HG03045 (cell line): ENCODE results near the gene USF3.

Experiments used
- ATAC-seq: cut with Tn5 transposase; IDR thresholded peaks from one replicate; pipeline ENCODE4 v1.9.1; 2021; ENCODE audit warnings: mild to moderate bottlenecking, moderate library complexity; ENCODE audit not compliant: unreplicated experiment

The USF3 gene, protein sequence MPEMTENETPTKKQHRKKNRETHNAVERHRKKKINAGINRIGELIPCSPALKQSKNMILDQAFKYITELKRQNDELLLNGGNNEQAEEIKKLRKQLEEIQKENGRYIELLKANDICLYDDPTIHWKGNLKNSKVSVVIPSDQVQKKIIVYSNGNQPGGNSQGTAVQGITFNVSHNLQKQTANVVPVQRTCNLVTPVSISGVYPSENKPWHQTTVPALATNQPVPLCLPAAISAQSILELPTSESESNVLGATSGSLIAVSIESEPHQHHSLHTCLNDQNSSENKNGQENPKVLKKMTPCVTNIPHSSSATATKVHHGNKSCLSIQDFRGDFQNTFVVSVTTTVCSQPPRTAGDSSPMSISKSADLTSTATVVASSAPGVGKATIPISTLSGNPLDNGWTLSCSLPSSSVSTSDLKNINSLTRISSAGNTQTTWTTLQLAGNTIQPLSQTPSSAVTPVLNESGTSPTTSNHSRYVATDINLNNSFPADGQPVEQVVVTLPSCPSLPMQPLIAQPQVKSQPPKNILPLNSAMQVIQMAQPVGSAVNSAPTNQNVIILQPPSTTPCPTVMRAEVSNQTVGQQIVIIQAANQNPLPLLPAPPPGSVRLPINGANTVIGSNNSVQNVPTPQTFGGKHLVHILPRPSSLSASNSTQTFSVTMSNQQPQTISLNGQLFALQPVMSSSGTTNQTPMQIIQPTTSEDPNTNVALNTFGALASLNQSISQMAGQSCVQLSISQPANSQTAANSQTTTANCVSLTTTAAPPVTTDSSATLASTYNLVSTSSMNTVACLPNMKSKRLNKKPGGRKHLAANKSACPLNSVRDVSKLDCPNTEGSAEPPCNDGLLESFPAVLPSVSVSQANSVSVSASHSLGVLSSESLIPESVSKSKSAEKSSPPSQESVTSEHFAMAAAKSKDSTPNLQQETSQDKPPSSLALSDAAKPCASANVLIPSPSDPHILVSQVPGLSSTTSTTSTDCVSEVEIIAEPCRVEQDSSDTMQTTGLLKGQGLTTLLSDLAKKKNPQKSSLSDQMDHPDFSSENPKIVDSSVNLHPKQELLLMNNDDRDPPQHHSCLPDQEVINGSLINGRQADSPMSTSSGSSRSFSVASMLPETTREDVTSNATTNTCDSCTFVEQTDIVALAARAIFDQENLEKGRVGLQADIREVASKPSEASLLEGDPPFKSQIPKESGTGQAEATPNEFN (N-terminal part only)

GRCh38 chr3:113695786-113696645 is at the start of gene USF3:
Gene USF3, minus strand, starts transcription at chr3:113696642. Its CDS starts 21,764 bp downstream, at chr3:113674878.
- peak; percentile 66 for ATAC-seq

- peak; percentile 55 for ATAC-seq
Observed at GRCh38 chr3:113745756-113746547, 49.5 kb upstream of the USF3 start, which contains the start of gene NAA50. Gene NAA50, minus strand, starts transcription at chr3:113746249. Its CDS starts 300 bp downstream, at chr3:113745949.

DNA sequence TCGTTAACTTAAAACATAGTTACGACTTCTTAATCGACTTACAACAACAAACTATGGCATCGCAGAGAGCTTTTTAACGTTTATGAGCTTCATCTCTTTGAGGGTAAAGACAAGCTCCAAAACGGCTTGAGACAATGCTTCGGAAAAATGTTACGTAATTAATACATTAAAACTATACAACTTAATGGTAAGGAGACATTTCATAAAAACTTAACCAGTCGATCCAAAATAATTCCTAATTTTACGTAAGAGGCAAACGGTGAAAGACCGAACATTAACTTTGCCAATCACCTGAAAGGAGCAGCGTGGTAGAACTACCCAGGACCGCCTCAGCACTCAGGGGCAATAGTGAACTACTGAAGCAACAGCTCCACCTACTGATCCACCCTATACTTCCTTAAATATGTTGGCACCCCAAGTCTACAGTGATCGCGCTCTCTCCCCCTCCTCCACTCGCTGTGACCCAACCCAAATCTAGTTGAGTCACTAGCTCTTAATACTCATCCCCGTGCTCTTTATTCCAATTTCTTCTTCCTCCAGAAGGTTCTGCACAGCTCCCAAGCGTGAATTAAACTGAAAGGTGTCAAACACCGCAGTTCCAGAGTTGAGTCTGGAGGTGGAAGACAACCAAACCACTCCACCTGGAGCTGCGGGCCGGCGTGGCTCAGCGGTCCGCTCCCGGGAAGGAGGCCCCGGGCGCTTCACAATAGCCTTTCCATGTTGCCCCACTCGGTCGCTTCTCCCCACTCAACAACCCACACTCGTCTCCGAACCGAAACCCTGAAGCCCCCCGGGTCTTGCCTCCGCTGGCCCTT is 48.7 kb upstream of the USF3 start:
- ATAC-seq: peak; percentile 48

GRCh38 chr3:113743006-113743630 is 46.7 kb upstream of the USF3 start:
- no peak for ATAC-seq

- ATAC-seq: no peak
Observed at GRCh38 chr3:113741620-113742019, 45.2 kb upstream of the USF3 start.

GRCh38 chr3:113741086-113741485 is 44.6 kb upstream of the USF3 start:
- no peak for ATAC-seq

GRCh38 chr3:113736548-113737089 is 40.2 kb upstream of the USF3 start:
- peak; percentile 74 for ATAC-seq

- ATAC-seq: no peak
Observed at GRCh38 chr3:113731694-113732093, 35.3 kb upstream of the USF3 start.

GRCh38 chr3:113730550-113730949 is 34.1 kb upstream of the USF3 start:
- no peak for ATAC-seq

GRCh38 chr3:113728661-113729060 is 32.2 kb upstream of the USF3 start:
- no peak for ATAC-seq

GRCh38 chr3:113721636-113722035 is 25.2 kb upstream of the USF3 start:
- ATAC-seq: no peak

DNA sequence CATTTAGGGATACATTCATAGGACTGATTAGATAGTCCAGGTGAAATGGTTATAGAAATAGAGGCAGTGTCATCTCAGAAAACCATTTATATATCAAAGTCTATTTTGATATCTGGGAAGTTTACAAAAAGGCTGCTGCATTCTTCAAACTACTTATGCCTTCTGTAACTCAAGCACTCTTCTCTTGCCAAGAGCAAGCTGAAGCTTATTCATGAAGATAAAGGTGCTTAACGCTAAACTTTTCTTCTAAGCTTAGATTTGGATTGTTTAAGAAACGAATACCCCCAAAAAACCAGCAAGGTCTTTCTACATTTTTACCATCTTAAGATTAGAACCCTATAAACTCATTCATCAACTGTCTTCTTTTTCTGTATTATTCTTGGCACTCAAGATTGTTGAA is 23.3 kb upstream of the USF3 start:
- ATAC-seq: no peak

DNA sequence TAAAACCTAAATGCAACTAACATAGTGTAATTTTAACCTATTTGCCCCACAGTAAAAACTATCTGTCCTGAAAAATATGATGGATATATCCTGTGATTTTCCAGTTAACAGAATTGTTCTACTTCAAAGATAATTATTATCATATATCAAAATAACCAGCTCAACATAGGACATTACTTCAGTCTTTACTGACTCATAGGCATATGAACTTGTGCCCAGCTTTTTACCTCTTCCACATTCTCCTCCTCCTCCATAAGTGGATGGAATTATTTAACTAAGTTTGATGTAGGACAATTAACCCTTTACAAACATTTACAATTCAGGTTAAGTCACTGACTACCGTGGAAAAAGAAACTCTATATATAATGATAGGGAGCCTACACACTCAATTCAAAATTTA is 22.9 kb upstream of the USF3 start:
- ATAC-seq: no peak

DNA sequence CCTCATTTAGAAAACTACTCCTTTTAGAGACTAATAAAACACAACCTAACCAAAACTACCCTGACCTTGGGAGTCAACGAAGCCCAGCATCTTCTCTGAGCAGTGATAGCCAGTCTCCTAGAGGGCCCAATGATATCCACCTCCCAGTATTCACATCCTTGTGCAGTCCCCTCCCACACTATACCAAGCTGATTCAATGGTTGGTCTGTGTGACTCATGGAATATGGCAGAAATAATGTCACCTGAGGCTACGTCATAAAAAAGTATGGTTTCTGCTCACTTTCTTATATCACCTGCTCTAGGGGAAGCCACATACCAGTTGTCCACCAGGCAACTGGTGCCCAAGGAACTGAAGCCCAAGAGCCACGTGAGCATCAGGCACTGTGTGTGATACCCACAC is 21.4 kb upstream of the USF3 start:
- no peak for ATAC-seq

DNA sequence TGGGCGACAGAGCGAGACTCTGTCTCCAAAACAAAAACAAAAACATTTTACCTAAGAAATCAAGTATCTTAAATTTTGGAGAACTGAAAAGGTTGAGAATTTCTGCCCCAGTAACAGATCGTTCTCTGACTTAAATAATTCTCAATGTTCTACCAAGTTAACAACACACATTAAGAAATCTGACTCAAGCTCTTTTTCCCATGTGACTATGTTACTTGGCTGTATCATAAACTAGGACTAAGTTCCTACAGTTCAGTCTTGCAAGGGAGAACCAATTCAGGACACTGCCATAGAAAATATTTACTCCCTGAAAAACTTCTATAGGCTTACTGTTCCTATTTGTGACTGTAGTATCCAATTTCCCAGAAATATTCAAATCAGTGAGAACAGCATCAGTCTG is 20.9 kb upstream of the USF3 start:
- ATAC-seq: no peak

- no peak for ATAC-seq
Observed at GRCh38 chr3:113714702-113715101, 18.3 kb upstream of the USF3 start.

- ATAC-seq: no peak
Observed at GRCh38 chr3:113712129-113712528, 15.7 kb upstream of the USF3 start.

DNA sequence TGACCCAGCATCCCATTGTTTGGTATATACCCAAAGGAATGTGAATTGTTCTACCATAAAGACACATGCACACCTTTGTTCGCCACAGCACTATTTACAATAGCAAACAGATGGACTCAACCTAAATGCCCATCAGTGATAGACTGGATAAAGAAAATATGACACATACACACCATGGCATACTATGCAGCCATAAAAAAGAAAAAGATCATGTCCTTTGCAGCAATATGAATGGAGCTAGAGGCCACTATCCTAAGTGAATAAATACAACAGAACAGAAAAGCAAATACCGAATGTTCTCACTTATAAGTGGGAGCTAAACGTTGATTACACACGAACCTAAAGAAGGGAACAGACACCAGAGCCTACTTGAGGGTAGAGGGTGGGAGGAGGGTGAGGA is 11.4 kb upstream of the USF3 start:
- ATAC-seq: no peak
